Stimulated activated CD8-positive, alpha-beta memory T cell treated with anti-CD3 and anti-CD28 coated beads, Interleukin-7, amount 100 ng/mL, for 4 hours (primary cell): ENCODE results near the gene SEPTIN5.

Experiments used
- DNase-seq, 2 donors: peaks; one replicate each; pipeline ENCODE4 v3.0.0-alpha.2; 2020; ENCODE audit warnings: low read depth in 2 of 2

The SEPTIN5 gene

DNA sequence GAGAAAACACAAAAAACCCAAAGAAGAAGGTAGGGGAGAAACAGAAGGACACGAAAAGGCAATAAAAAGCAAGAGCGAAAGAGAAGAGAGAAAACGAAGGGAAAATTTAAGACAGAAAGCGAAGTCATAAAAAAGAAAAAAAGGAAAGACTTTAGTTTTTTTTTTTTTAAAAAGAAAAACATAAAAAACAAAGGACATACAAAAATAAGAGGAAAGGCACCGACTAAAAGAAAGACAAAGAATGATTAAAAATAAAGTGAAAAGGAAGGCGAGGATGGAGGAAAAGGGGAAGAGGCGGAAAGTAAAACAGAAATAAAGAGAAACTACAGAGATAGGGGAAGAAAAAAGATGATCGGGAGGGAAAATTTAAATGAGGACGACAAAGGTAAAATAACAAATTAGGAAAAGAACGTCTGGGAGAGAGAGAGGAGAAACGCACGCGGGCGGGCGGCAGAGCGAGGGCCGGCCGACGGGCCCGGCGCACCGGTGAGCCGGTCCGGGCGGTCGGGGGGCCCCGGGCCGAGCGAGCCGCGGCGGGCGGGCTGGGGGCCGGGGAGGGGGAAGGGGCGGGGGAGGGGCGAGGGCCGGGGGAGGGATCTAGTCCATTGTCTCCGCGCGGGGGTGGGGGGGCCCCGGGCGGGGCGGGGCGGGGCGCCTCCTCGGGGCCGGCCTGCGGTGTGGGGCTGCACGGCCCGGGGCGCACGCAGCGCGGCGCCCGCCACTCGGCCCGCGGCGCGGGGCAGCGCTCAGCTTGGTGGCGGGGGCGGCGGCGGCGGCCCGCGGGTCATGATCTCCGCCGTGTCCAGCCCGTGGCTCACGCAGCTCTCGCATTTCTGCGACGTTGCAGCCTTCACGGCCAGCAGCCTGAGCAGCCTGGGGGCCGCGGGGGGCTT, 46.0 kb downstream of the SEPTIN5 start, which contains the start of gene TBX1:
TBX1 (plus strand) TSS at position 721 of the 893 bp plus-strand sequence; CDS start at position 787, 66 bp downstream.
- DNase-seq: no peak

DNA sequence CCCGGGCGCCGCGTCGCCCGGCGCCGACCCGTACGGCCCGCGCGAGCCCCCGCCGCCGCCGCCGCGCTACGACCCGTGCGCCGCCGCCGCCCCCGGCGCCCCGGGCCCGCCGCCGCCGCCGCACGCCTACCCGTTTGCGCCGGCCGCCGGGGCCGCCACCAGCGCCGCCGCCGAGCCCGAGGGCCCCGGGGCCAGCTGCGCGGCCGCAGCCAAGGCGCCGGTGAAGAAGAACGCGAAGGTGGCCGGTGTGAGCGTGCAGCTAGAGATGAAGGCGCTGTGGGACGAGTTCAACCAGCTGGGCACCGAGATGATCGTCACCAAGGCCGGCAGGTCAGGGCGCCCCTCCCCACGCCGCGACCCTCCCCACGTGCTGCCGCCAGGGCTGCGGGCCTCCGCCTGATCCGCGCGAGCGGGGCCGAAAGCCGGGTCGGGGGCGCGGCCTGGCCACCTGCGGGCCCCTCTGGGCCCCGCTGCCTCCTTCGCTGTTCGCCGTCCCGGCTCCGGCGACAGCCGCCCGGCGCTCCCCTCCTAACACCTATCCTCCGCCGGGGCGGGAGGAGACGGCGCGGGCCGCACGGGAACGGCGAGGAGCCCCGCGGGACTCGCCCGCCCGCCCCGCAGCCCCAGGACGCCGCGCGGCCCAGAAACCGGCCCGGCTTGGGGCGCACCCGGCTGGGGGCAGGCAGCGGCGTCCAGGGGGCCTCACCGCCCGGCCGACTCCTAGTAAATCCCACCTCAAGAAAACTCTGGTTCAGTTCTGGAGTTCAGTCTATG, 46.8 kb downstream of the SEPTIN5 start:
- no peak for DNase-seq

DNA sequence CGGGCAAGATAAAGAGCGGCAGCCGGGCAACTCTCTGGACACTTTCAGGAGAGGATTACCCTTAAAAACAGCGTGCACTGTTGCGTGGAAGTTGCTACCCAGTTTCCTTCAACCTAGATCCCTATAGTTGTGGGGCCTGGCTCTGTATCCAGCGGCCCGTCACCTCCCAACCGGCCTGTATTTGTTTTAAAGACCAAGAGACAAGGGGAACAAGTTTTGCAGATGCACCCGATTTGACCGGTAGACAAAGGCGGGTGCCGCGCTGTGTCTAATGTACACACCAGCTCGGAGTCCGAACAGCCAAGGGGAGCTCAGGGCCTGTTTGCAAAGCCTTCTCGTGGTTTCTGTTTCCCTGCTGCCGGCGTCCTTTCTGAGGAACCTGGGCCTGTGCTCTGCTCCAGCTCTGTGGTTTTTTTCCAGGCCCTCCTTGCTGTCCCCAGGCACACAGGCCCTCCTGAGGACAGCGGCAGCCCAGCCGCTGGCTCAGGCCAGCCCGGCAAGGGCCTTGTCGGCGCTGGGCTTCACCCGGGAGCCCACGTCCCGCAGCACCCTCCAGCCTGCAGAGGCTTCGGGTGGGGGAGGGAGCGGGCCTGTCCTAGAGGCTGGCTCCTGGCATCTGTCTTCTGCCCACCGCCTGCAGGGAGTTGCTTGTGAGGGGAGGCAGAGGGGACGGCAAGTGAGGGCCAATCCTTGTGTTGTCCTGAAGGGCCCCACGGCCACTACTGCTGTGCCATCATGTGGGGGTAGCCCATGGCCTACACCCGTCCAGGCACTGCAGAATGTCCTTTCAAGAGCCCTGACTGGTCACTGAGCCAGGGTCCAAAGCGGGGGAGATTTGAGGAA, 47.6 kb downstream of the SEPTIN5 start:
- no peak for DNase-seq

DNA sequence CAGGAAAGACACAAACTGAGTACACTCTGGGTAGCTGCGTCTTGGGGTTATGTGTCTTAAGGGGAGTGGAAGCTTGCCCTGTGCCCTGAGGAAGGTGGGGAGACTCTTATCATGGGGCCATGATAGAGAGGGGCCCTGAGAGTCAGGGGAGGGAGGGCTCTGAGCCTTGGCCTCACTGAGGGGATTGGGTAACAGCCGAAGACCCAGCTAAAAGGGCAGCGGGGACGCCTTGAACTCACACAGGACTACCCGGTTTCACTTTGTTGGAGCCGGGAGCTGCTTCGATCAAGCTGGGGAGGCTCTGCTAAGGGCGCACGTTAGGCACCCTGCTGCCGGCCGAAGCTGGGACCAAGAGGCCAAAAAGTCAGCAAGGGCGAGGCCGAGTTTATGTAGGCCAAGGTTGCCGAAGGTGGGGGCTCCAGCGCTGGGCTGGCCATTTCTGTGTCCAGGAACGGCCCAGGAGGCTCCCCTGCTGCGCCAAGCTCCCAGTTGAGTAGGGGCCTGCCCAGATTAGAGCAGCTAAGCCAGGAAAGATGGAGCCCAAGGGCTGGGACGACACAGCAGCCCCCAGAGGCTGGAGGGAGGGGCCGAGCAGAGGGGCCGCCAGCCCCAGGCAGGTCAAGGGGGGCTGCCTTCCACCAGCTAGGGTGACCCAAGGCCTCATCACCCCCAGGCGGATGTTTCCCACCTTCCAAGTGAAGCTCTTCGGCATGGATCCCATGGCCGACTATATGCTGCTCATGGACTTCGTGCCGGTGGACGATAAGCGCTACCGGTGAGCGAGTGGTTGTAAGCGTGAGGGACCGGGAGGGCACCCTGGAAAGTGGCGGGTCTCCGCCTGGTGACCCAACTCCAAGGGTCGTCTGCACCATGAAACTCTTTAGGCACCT, 48.5 kb downstream of the SEPTIN5 start:
- no peak for DNase-seq

DNA sequence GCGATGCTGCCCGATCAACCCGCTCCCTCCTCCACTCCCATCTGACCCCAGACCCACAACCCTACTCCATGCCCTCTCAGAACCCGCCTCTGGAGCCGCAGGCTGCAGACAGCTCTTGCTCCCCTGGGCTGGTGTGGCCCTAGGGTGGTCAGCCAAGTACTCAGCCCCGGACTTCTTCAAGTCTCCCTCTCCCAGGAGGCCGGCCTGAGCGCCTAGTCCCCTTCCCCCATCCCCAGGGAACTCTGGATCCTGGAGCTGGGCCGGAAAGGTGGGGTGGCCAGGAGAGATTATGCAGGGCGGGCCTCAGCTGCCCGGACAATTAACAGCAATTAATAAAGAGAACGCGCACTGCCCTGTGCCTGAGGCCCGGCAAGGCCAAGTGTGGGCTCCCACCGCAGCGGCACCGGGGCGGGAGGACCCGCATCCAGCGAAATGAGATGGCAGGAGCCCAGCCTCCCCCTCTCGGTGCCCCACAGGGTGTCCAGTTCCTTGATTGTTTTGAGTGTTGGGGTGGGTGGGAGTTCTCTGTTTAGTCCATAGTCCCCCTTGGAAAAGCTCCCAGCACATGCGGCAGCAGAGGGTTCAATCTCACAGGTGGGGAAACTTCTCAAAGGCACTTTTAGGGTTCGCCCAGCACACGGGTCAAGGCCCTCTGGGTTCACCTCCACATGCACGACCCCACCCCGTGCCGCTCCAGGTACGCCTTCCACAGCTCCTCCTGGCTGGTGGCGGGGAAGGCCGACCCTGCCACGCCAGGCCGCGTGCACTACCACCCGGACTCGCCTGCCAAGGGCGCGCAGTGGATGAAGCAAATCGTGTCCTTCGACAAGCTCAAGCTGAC, 49.4 kb downstream of the SEPTIN5 start:
- DNase-seq: no peak

DNA sequence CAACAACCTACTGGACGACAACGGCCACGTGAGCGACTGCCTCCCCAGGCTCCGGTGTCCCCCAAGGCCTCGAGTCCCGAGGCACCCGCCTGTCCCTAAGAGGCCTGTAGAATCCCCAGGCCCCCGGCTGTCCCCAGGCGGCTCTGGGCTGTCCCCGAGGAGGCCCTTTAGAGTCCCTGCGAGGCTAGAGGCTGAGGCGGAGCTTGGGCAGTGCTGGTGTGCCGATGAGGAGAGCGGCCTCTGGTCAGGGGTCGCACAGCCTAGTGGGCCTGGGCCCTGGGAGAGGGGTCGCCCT, 49.9 kb downstream of the SEPTIN5 start:
- DNase-seq: no peak

DNA sequence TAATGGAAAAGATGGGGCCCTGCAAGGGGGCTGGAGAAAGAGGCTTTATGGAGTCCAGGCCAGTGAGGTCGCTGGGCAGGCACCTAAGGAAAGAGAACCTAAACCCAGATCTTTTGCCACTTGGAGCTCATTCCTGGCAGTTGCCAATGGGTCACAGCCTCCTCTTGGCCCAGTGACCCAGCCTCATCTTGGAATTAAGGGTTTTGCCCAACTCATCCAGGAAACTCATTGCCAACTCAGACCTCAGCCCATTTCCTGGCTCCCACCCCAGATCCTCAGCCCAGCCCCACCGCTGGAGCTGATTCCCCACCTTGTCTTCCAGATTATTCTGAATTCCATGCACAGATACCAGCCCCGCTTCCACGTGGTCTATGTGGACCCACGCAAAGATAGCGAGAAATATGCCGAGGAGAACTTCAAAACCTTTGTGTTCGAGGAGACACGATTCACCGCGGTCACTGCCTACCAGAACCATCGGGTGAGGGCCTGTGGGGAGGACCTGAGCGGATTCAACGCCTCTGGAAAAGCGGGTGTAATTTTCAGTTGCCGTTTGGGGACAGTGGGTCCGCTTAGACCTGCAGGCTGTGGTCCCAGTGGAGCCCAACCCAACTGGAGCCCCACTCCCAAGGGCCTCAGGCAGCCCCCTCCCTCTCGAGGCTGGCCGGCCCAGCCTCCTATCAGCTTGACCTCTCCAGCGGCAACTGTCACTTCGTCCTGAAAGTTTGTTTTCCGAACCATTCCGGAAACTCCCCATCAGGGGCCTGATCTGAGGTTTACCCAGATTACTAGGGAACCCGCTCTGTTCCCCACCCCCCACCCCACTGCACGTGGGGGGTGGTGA, 50.6 kb downstream of the SEPTIN5 start:
- no peak for DNase-seq

DNA sequence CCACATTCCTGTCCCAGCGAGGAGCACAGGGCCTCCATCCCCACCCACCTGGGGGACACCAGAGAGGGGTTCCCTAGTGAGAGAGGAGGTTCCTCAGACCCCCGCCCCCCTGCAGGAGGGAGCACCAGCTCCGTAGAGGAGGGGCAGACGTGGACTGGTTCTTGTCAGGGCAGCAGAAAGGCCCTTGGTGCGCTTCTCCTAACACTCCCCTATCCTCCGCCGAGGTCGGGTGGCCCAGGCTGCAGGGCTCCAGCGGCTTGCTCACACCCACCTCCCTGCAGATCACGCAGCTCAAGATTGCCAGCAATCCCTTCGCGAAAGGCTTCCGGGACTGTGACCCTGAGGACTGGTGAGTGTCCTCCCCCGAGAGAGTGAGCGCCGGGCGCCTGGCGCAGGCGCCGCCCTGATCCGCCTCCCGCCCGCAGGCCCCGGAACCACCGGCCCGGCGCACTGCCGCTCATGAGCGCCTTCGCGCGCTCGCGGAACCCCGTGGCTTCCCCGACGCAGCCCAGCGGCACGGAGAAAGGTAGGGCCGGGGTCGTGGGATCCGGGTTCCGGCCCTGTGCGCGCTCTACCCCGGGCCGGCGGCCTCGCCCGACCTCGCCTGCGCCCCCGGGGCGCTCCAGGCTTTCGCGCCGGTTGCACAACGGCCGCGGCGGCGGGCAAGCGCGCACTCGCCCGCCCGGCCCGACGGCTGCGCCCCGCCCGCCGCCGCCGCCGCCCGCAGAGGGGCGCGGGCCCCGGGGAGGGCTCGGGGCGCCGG, 51.4 kb downstream of the SEPTIN5 start:
- DNase-seq: no peak

DNA sequence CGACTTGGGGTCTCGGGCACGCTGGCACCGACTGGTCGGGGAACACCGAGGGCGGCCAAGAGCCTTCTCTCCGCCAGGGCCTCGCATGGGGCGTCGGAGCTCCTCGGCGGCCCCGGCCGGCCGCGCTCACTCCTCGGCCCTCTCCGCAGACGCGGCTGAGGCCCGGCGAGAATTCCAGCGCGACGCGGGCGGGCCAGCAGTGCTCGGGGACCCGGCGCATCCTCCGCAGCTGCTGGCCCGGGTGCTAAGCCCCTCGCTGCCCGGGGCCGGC, 51.9 kb downstream of the SEPTIN5 start:
- DNase-seq: no peak

DNA sequence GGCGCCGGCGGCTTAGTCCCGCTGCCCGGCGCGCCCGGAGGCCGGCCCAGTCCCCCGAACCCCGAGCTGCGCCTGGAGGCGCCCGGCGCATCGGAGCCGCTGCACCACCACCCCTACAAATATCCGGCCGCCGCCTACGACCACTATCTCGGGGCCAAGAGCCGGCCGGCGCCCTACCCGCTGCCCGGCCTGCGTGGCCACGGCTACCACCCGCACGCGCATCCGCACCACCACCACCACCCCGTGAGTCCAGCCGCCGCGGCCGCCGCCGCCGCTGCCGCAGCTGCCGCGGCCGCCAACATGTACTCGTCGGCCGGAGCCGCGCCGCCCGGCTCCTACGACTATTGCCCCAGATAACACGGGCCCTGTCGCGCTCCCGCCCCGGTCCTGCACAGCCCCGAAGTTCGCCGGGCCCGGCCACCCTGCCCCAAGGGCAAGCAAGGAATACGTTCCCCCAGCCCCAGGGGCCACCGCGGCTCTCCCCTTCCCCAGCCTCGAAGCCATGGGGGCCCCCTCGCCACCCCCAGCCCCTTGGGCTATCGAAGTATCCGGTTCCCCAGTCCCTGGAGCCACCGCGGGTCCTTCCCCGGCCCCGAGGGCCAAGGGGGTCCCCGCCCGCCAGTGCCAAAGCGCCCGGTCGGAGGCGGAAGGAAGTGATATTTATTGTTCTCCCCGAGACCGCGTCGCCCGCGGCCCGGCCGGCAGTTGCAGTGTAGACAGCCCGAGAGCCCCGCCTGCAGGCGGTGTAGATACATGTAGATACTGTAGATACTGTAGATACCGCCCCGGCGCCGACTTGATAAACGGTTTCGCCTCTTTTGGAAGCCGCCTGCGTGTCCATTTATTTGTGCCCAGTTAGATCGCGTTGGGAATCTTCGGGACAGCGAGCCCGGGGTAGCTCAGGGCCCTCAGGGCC, 52.5 kb downstream of the SEPTIN5 start:
- DNase-seq: peak in 1 of 2 donors; percentile 20

DNA sequence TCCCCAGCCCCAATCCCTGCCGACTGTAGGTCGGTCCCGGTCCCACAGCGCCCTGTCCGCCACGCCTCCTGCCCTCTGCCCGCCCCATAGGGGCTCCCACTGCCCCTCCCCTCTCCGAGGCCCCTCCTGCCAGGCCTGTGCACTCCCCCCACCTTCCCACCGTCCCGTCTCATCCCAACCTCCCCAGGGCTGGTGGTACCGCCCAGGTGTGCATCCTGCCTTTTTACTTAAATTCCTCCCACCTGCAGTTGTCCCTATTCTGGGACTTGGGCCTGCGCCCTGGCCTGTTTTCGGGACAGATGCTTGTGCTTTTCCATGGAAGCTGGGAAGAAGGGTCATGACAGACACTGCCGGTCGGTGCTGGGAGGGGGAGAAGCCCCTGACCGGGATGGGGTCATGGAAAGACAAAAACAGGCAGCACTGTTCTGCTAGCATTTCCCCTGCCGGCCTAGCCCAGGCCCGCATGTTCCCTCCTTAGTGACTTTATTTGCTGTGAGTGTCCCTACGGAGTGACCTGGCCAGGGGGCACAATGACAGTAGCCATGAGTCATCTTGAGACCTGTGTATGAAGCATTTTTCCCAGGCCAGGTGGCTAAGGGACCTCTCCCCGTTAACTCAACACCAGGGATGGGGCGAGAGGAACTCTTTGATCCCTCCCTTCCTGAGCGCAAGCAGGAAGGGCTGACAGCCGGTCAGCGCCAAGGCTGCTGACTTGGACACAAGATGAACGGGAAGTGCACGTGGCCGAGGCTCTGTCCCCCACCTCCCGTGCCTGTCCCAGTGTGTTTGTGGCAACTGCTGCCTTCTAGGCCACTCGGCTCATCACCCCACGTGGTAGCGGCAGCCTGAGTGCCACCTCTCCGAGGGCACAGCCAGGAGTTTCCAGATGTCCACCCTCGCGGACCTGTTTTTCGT, 53.4 kb downstream of the SEPTIN5 start:
- no peak for DNase-seq

DNA sequence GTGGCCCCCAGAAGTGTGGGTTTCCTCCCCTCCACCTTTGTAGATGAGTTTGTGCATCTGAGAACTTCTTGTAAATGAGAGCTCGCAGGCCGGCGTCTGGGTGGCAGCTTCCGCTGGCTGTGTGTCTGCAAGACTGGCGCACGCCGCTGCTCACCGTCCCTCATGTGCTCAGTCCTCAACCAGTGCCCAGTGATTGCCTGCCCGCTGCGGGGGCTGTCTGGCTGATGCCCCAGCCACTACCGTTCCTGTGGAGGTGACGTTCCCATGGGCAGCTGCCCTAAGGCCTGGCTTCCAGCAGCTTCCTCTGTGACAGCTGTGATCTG, 55.1 kb downstream of the SEPTIN5 start:
- DNase-seq: no peak

DNA sequence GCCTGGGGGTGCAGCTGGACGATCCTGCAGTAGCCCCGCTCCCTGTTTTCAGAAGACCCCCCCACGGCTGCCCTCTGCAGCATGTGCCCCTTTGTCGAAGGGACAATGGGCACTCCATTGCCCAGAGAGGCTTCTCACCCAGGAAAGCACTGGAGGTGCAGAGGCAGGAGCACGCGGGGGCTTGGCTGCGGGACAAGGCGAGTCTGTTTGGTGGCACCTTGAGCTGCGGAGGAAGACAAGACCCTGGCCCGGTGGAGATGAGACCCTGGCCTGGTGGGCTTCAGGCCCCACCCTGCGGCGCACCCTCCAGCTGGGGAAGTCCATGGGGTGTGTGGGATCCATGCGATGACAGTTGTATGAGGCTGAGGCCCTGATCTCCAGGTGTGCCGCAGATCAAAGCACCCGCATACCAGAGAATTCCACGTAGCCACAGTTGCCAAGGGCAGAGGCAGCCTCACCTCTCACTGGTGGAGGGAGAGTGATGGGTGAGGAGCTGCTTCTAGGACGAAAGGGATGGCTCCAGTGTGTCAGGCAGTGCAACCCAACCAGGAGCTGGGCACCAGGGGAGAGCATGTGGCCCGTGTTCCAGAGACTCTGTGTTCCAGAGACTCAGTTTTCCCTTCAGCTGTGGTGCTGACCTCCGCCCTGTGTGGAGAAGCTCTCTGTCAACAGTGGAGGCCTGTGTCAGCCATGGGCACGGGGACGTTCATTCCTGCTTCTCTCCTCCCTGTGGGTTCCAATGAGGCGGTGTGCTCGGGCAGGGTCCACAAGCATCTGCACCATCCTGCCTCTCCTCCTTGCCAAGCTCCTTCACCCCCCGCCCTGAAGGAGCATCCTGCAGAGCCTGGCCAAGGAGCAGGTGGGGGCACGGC, 56.3 kb downstream of the SEPTIN5 start:
- no peak for DNase-seq

DNA sequence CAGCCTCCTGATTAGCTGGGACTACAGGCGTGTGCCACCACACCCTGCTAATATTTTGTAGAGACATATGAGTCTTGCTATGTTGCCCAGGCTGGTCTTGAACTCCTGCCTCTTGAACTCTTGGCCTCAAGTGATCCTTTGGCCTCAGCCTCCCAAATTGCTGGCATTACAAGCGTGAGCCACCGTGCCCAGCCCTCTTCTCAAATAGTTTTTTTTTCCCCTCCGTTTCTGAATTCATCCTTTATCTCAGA, 58.0 kb downstream of the SEPTIN5 start:
- no peak for DNase-seq
